Kidney glomerular epithelial cell (primary cell): ENCODE results near the gene RPAP3.

Experiments used
- DNase-seq: peaks from one replicate; lab custom pipeline; 2025; lab: John Stamatoyannopoulos, UW

Gene RPAP3

DNA sequence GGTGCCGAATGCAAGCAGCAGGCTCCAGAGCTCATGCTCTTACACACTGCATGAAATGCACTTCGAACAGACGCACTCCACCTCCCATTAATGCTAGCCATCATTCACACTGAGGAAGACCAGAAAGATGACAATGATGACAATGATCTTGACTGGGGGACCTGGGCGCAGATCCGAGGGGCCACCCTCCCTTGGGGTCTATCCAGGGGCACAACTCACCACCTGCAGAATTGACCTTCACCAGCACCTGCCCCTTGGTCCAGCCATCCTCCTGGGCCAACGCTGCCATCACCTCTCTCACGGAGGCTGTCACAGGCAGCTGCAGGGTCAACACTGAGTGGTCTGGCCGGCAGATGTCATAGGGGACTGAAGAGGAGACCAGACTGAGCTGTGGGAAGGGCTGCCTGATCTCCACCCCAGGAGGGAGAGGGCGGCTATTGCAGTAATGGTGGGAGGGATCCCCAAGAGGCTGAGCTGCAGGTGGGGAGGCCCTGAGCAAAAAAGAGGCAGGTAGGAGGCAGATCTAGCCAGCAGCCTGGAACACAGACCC is 37.6 kb upstream of the RPAP3 start:
- no peak for DNase-seq

GRCh38 chr12:47742253-47742825 is 36.5 kb upstream of the RPAP3 start:
- DNase-seq, result peak; percentile 20

- peak; percentile 31 for DNase-seq
These were observed 35.5 kb upstream of the RPAP3 start for GRCh38 chr12:47741340-47741703.

- peak; percentile 17 for DNase-seq
These were observed 34.9 kb upstream of the RPAP3 start for GRCh38 chr12:47740606-47741339.

DNA sequence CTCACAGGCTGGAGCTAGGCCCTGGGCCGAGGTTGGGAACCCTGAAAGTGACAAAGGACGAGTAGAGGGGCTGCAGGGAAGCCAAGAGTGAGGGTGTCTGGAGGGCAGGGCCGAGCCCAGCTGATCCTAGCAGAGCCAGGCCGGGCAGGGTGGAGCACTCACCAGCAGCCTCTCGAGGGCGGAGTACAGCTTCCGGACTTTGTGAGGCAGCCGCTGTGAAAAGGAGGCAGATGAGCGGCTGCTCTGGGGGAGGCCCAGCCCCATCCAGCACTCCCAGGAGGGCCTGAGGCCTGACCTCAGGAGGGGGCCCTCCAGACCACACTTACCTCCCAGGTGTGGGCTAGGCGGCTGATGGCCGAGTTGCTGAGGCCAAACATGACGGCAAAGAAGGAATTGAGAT is 34.1 kb upstream of the RPAP3 start:
- no peak for DNase-seq

DNA sequence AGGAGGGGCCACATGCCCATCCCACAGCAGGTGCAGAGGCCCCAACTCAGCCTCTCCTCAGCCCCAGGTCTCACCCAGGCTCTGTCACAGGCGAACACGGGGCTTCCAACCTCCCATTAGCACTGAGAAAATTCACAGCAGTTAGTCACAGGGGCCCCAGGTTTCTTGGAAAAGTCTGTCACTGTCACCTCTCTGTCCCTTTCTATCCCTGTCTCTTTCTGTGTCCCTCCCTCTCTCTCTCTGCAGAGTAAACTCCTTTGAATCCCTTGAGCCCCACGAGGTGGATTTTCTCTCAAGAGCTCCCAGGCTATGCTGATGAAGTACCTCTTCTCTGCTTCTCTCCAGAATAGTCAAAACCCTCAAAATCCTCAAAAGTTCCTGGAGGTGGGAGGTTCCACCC is 33.5 kb upstream of the RPAP3 start:
- no peak for DNase-seq

- DNase-seq, result no peak
These were observed 32.2 kb upstream of the RPAP3 start for GRCh38 chr12:47737936-47738594.

DNA sequence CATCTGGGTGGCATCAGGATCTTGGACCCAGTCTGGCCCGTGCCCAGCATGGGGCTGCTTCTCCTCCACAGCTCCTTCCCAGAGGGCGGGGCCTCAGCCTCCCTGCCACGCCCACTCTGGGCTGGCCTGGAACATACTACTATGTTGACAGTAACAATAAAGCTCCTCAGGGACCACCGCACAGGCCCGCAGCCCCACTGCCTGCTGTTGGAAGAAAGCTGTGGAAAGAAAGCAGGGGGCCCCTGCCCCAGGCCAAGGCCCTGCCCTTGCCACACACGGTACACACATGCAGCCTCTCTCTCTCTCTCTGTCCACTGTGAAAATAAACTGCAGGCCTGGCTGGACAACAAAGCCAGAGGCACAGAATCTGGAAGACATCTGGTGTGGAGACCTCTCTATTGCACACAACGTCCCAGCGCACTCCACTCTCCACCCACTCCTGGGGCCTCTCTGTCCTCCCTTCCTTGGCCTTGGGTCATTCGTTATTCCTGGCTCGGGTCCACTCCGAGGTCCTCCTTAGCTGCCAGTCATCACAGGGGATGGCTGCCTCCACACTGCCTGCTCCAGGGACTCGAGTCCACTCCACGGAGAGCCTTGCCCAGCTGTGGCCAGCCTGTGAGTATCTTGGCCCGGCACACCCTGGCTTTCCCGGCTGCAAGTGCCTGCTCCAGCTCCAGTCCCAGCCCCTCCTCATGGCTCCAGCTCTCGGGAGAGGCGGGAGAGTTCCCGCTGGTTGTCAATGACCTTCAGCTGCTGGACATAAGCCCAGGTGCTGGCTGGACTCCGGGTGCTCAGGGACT is 31.2 kb upstream of the RPAP3 start:
- DNase-seq, result peak; percentile 53

DNA sequence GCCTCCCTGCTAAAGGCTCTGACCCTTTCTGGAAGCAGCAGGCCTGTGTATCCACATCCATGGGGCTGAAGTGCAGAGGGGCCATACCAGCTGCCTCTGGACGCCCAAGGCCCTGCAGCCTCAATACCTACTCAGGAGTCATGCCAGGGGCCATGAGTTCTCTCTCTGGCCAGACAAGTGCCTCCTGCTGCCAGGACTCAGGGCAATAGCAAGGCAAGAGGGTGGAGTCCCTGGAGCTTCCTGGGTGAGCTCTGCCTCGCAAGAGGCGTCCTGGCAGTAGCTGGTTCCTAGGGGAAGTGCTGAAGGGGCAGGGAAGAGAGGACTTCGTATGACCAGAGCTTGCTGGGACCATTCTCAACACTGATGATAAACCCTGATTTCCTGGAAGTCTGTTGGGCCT is 30.4 kb upstream of the RPAP3 start:
- no peak for DNase-seq

- no peak for DNase-seq
These were observed 29.8 kb upstream of the RPAP3 start for GRCh38 chr12:47735649-47736048.

GRCh38 chr12:47734725-47735480 is 29.1 kb upstream of the RPAP3 start:
- no peak for DNase-seq

GRCh38 chr12:47733142-47733541 is 27.3 kb upstream of the RPAP3 start:
- DNase-seq, result no peak

DNA sequence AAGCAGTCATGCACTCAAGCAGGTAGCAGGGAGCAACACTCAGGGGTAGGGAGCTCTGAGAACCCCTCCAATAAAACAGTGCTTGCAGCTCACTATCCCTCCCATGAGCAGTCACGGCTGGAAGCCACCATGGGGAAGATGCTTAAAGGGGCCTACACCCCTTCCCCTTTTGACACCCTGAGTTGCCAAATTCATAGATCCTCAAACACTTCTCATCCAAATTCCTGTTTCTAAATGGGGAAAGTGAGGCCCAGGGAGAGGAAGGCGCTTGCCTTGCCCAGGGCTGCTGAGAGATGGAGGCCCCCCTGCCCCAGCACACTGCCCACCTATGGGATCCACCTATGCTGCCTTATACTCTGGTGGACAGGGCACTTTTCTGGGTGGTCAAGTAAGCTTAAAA is 26.7 kb upstream of the RPAP3 start:
- no peak for DNase-seq

GRCh38 chr12:47731723-47732122 is 25.9 kb upstream of the RPAP3 start:
- DNase-seq, result no peak

DNA sequence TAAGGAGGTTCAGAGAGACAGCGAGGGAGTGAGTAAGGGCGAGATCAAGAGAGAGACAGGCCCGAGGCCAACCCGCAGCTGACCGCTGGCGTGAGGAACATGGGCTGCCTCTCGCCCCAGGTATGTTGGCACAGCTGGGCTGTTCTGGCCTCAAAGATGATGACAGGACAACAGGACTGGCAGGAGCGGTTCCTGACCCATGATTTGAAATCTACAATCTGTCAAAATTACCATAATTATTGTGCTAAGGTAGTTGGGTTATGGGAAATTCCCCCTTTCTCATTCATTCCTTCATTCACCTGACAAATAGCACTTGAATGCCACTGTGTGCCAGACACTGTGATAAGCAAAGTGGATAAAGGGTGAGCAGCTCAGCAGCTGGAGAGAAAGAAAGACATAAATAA is 24.5 kb upstream of the RPAP3 start:
- no peak for DNase-seq

GRCh38 chr12:47729233-47729632 is 23.4 kb upstream of the RPAP3 start:
- no peak for DNase-seq

DNA sequence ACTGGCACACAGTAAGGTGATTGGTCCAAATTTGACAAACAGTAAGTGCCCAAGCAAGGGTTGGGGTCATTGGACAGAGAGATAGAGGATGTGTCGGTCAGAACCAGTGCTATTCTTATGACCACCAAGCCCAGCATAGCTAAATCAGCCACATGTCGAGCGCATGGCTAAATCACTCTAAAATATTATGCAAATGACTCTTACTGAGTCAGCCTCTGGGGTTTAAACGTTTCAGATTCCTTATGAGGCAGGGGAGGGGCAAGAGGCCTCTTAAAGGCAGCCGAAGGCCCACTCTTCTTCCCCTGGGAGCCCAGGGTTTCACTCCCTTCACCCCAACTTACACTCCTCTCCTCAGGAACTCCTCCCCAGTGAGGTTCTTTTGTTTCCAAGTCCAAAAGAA is 20.1 kb upstream of the RPAP3 start:
- no peak for DNase-seq

DNA sequence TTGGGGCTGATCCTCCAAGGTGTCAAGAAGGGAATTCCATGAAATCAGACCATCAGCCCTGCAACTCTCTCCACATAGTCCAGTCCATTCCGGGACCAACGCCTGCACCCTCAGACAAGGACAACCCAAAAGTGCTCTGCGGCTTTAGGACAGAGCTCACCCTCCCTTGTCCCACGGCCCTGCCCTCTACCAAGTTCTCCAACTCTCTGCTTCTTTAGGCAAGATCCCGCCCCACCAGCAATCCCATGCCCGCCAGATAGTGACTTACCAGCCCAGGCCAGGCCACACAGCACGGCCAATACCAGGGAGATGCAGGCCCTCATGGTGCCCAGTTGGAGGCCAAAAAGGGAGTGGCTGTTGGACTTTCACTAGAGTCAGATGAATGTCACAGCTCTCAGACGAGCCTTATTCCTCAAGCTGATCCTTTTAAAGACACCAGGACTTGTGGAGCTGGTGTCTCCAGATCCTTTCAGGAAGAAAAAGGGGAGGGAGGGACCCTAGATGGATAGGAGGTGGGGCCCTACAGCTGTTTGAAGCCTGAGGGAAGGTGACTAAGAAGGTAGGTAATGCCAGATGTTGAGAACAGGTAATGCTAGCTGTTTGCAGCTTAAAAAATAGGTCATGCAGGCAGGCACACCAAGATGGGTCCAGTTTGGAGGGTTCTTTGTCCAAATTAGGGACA is 19.4 kb upstream of the RPAP3 start, which contains the start of gene ENDOU:
ENDOU (minus strand) TSS at position 400 of the 682 bp plus-strand sequence; CDS start at position 323, 77 bp downstream.
- no peak for DNase-seq

DNA sequence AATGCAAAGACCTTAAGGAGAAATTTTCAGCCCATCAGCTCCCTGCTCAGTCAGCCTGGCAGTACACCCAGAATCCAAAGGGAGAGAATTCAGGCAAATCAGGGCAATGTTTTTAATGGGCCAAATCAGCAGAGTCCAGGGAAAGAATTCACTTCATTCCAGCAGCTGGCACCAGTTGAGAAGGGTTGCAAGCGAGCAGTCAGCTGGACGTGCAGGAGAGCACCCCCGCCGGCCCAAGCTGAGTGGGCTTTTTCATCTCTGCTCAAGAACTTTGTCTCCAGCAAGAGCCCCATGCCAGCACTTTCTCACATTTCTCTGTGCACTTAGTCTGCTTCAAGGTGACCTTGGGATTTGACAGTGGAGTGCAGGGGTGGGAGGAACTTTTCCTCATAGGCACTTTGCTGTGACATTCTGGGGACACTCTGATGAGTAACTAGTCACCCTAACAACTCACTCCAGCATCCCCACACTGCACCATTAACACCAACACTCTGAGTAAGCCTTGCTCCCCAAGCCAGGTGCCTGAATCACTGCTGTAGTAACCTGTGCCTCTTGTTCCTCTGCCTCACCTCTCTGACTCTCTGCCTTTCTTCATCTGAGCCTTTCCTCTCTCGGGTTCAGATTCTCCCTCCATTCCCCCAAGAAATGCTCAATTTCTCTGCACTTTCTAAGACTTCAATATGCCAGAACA is 17.3 kb upstream of the RPAP3 start:
- DNase-seq, result no peak

- no peak for DNase-seq
These were observed 16.5 kb upstream of the RPAP3 start for GRCh38 chr12:47722136-47722834.
